Activated CD8-positive, alpha-beta memory T cell treated with anti-CD3 and anti-CD28 coated beads for 36 hours (primary cell): ENCODE data around the gene HMGB1. TPM values are rescaled to one million over a fixed set of nuclear protein-coding genes. Genes with fewer than 3 reads are reported as not detected.
"Not testable (repeated sequence)": the region's sequence is repeated elsewhere in the genome, so short reads cannot be mapped to it uniquely, and the experiment has no call there.

Experiments used
- CTCF ChIA-PET: fragments of 350-600 bp; sonication (Branson Sonifier 250); formaldehyde crosslinking; loops from one replicate; lab custom pipeline; 2021; ENCODE audit warnings: antibody characterized with exemption; lab: Charles Lee
- POLR2A ChIA-PET: fragments of 350-600 bp; sonication (Branson Sonifier 250); formaldehyde crosslinking; loops from one replicate; lab custom pipeline; 2021; ENCODE audit warnings: antibody characterized with exemption; lab: Charles Lee
- total RNA-seq, 2 experiments: library from RNA; stranded (reverse); gene quantifications; one replicate each; pipeline ENCODE4 v1.2.3, GENCODE V29; 2021

Gene HMGB1
- total RNA-seq, 2 experiments from 2014 or later = 743 to 745 TPM

DNA sequence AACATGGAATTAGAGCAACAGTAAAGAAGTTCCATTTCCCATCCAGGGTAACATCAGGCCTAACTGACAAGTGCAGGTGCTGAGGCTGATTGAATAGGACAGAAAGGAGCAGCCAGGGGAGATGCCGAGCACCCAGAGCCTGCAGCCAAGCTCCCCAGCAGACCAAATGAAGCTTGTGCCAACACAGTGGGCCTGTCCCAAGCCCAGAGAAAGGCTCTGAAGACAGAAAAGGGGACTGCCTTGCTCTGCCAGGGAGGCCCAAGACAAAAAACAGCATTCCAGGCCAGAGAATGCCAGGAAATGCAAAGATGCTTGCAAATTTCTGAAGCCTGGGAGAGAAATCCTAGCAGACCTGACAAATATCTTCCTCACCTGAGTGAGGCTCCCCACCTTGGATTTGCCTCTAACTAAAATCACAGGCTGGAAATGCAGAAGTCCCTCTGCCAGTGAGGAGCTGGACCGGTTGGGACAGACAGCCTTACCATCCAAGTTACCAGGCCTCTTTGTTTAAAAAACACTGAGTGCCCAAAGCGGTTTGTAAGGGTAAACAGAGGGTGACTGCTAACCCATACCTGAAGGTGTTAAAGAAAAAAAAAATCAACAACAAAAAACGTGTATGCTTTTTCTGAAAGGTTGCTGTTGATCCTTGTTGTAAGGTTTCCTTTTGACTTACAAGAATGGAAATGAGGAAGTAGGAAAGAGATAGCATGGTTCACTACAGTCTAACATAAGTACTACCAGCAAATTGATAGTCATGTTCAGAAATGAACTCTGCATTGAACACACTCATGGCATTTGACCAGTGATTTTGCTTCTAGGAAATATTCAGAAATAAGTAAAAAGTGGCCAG, 11.8 kb upstream of the HMGB1 start:
- CTCF ChIA-PET = no interaction called here
- POLR2A ChIA-PET = no interaction called here

DNA sequence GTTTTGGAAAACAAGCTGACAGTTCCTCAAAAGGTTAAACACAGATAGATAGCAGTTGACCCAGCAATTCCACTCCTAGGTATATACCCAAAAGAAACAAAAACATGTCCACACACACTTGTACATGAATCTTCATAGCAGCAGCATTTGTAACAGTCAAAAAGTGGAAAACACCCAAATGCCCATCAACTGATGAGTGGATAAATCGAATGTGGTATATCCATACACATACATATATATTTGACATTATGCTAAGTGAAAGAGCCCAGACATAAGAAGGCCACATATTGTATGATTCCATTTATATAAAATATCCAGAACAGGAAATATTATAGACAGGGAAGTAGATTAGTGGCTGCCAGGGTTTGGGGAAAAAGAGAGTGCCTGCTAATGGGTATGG, 7.9 kb upstream of the HMGB1 start:
- CTCF ChIA-PET = no interaction called here
- POLR2A ChIA-PET = no interaction called here

DNA sequence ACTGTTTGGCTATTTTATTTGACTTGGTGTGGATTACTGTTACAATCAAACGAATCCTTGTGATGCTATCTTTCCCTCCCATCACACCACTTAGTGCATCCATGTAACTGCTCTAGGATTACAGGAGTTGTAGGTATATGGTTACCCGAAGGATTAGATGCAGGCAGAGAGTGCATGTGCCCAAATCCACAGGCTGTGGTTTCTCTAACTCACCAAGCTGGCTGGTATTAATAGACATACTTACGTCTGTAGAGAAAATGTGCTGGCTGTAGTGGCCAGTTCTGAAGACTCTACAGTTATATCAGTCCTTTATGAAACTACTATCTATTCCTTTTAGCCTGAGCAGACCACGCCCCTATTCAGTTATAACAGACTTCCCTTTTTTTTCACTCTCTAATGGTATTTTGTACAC, 1.1 kb upstream of the HMGB1 start:
- ChIA-PET POLR2A (interaction anchor here (1.1 to 3.4 kb wide), 2 partner anchors 72 to 150 kb away, joined by 3 to 32 read pairs; partner anchors contain the start of gene USPL1), CTCF (interaction anchor here (0.6 kb wide), 1 partner anchor 26 kb away, joined by 3 read pairs; no protein-coding TSS in a partner anchor)

DNA sequence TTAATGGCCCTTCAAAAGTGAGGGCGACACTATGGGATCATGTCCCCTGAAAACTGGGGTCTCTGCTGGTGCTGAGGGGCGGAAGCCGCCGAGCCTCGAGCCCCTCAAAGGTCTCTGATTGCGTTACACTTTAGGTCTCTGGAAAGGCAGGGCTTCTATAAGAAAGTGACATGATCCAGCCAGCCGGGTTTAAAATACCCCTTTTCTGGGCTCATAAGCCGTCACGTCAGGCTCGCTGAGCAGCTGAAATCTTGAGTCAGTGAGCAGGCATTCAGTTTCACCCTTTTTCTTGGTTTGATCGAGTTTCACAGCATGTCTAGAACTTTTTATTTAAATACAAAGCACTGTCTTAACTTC, 600 bp upstream of the HMGB1 start:
- POLR2A ChIA-PET = interaction anchor here (0.8 to 3.4 kb wide), 2 partner anchors 151 to 903 kb away, joined by 6 to 32 read pairs; partner anchors contain the start of gene USPL1
- CTCF ChIA-PET = interaction anchor here (1.2 kb wide), 1 partner anchor 151 kb away, joined by 5 read pairs; the partner anchor contains the start of gene USPL1

DNA sequence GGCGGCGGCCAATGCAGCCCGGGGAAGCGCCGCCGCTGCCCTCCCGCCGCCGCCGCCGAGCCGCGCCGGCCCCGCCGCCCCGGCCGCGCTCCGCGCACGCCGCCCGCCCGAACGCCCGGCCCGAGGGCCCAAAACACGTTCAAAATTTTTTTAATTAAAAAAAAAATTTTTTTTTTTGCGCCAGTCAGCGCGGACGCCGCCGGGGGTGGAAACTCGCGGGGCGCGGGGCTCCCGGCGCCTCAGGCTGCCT, 468 bp downstream of the HMGB1 start:
- CTCF ChIA-PET = interaction anchor here (1.2 kb wide), 1 partner anchor 152 kb away, joined by 5 read pairs; the partner anchor contains the start of gene USPL1
- POLR2A ChIA-PET = interaction anchor here (0.9 to 3.4 kb wide), 4 partner anchors 70 to 152 kb away, joined by 3 to 32 read pairs (median 4); partner anchors contain the start of gene USPL1

DNA sequence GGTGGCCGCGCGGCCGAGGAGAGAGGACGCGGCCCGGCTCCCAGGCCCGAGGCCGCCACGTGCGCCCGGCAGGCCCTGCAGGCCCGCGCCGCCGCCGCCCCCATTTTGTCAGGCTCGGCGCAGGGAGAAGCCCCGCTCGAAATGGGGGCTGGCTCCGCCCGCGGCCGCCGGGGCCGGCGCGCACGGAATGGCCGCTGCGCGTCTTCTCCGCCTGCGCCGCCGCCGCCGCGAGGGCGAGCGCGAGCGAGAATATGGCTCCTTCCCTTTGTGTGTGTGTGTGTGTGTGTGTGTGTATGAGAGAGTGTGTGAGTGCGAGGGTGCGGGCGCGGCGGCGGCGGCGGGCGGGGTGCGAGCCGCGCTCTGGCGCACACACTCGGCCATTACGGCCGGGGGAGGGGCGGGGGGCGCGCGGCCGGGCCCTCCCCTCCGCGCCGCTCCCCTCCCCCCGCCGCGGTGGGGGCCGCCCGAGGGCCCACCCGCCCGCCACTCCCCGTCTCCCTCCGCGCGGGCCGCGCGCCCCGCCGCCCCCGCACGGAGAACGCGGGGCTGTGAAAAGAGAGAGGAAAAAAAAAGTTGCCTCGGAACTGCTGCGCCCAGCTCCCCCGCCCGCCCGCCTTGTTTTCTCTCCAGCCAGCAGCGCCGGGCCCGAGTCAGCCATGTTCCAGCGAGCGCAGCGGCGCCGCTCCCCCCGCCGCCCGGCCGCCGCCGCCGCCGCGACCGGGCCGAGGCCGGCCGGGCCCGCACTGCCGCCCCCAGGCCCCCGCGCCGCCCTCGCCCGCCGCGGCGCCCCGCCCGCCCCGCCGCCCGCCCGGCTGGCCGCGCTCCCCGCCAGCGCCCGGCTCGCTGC, 1.0 kb downstream of the HMGB1 start:
- POLR2A ChIA-PET = interaction anchor here (0.6 to 3.4 kb wide), 5 partner anchors 9 to 196 kb away, joined by 3 to 32 read pairs (median 4); partner anchors contain the start of gene USPL1
- CTCF ChIA-PET = interaction anchor here (0.8 kb wide), 1 partner anchor 306 kb away, joined by 3 read pairs; no protein-coding TSS in a partner anchor

DNA sequence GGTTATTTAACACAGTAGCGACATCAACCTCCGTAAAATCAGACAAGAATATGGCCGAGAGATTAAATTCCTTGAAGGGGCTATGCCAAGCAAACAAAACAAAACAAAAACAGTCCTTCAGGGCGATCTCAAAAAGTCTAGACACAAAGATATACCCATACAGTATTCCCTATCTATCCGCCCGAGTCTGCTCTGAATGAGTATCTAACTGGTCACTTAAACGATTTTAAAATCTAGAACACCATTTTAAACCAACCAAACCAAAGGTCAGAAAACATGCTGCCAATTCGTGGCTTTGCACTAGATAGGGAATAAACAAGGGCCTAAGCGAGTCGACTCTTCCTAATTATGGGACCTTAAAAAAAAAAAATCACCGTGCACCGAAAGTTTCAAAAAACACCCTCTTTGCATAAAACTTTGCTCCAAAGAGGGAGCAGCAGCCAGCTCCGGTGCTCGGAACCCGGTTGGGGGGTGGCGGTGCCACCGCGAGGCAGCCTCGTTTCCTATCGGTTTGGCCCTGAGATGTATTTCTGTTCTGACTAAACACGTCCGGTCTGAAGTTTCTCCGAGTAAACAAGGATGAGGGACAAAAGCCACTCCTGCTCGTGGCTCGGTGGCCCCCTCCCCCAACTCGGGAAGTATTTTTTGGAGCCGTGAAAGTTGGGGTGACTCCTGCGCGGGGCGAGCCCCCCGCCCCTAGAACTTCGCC, 1.8 kb downstream of the HMGB1 start:
- CTCF ChIA-PET = interaction anchor here (0.8 kb wide), 1 partner anchor 305 kb away, joined by 3 read pairs; no protein-coding TSS in a partner anchor
- POLR2A ChIA-PET = interaction anchor here (0.5 to 3.4 kb wide), 5 partner anchors 8 to 558 kb away, joined by 3 to 32 read pairs (median 4); partner anchors contain the start of gene USPL1

DNA sequence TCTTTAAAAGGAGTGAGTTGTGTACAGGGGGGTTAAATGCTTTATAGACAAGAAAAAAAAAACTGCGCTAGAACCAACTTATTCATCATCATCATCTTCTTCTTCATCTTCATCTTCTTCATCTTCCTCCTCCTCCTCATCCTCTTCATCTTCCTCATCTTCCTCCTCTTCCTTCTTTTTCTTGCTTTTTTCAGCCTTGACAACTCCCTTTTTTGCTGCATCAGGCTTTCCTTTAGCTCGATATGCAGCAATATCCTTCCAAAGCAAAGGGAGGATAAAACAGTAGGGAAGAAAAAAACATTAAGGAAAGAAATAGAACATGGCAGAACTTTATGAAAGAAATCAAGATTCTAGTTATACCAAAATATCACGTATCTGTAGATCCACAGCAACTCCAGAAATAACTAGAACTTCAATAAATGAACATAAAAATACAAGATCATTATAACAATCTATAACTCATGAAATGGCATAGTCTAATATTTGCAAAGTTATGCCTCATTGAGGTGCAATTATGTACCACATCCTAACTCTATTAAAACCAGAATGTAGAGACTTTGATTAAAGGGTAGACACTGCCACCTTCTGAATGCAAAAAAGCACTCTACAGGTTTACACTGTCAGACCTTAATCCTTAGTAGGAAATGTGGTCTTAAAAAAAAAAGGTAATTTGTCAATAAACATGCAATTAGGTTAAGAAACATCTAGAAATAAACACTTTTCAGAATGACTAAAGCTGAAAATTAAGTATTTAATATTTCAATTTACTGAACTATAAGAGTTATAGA, 4.3 kb downstream of the HMGB1 start:
- CTCF ChIA-PET = interaction anchor here (0.6 kb wide), 1 partner anchor 14 kb away, joined by 3 read pairs; no protein-coding TSS in a partner anchor

DNA sequence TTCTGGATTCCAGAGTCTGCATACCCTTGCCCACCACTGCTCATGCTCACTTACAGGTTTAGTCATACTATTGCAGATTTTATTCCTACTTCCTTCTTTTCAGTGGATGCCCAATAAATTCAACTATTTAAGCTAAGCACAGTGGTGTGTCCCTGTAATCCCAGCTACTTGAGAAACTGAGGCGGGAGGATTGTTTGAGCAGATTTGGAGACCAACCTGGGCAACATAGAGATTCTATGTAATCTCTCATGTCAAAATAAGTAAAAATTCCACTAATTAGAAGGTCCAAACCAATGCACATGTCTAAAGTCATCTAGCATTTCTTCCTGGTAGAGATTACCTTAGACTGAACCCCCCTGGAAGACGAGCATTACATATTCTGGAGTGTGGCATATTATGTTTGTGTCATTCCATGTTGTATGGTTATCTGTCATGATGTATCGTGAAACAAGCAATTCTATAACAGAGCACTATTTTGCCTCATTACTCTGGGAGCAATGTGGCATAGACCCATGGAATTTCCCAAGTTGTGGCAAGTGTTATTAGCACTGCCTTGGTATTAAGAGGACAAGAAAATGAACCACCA, 8.3 kb downstream of the HMGB1 start:
- POLR2A ChIA-PET = no interaction called here
- CTCF ChIA-PET = interaction anchor here (0.7 kb wide), 1 partner anchor 13 kb away, joined by 3 read pairs; no protein-coding TSS in a partner anchor

More for the DNA sequence above, 4.3 kb downstream of the HMGB1 start:
- POLR2A ChIA-PET = not testable (repeated sequence)

DNA sequence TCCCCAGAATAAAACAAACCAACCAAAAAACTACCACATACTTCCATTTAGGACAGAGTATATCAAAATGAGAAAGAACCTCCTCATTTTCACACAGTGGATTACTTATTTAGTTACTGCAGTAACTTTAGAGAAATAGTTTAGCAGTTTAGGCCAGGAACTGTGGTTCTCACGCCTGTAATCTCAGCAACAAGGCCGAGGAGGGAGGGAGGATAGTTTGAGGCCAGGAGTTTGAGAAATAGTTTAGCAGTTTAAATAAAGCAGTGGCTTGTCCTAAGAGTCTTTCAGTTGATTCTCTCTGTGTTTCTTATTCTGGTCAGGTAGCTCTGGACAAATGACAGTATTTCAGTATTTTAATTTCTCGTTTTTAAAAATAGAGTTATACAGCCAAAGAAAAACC, 9.4 kb downstream of the HMGB1 start:
- CTCF ChIA-PET = no interaction called here
- POLR2A ChIA-PET = no interaction called here

DNA sequence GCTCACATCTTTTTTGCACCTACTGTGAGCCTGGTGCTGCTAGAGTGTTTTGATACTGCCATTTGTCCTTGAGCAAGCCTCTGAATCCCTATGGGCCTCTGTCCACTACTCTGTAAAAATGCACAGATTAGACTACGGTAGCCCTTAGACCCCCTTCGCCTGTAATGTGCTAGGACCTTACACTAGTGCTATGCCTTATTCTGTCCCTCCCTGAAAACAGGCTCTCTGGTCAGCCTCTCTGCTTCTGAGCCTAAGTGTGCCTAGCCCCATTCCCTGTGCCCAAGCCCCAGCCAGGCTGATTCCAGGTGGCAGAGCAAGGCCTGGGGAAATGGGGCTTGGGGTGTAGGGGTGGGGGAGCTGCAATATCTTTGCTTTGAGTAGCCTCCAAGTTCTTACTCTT, 10.7 kb downstream of the HMGB1 start:
- POLR2A ChIA-PET = interaction anchor here (1.1 kb wide), 2 partner anchors 9 to 309 kb away, joined by 3 to 4 read pairs; no protein-coding TSS in a partner anchor

DNA sequence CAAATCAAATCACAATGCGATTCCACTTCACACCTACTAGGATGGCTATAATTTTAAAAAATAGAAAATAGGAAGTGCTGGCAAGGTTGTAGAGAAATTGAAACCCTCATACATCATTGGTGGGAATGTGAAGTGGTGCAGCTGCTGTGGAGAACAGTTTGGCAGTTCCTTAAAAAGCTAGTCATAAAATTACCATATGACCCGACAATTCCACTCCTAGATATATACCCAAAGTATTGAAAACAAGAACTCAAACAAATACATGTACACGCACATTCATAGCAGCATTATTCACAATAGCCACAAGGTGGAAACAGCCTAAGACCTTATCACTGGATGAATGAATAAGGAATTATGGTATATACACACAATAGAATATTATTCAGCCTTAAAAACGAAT, 12.0 kb downstream of the HMGB1 start:
- POLR2A ChIA-PET = interaction anchor here (0.7 kb wide), 1 partner anchor 218 kb away, joined by 16 read pairs; no protein-coding TSS in a partner anchor
- CTCF ChIA-PET = interaction anchor here (0.7 kb wide), 2 partner anchors 50 to 175 kb away, joined by 4 to 5 read pairs; no protein-coding TSS in a partner anchor

More for the DNA sequence above, 10.7 kb downstream of the HMGB1 start:
- CTCF ChIA-PET = interaction anchor here (0.9 kb wide), 1 partner anchor 322 kb away, joined by 3 read pairs; no protein-coding TSS in a partner anchor

DNA sequence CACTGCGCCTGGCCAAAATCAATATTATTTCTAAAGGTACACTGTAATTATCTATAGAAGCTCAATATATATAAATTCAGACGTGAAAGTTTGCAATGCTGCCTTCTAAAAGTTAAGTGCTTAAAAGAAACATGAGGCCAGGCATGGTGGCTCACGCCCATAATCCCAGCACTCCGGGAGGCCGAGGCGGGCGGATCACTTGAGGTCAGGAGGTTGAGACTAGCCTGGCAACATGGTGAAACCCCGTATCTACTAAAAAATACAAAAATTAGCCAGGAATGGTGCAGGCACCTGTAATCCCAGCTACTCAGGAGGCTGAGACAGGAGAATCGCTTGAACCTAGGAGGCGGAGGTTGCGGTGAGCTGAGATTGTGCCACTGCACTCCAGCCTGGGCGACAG, 14.3 kb downstream of the HMGB1 start:
- CTCF ChIA-PET, POLR2A ChIA-PET: not testable (repeated sequence)

DNA sequence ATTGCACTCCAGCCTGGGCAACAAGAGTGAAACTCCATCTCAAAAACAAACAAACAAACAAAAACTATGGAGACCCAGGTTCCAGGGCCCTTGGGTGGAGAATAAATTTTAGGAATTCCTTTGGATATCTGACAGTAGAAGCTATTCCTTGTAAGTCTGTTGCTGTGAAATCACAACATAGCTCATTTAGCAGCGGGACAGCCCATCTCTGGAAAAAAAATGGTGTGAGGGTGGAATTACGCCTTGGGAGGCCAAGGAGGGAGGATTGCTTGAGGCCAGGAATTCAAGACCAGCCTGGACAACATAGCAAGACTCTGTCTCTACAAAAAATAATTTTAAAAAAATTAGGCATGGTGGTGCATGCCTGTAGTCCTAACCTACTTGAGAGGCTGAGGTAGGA, 15.7 kb downstream of the HMGB1 start:
- POLR2A ChIA-PET = no interaction called here
- CTCF ChIA-PET = no interaction called here

DNA sequence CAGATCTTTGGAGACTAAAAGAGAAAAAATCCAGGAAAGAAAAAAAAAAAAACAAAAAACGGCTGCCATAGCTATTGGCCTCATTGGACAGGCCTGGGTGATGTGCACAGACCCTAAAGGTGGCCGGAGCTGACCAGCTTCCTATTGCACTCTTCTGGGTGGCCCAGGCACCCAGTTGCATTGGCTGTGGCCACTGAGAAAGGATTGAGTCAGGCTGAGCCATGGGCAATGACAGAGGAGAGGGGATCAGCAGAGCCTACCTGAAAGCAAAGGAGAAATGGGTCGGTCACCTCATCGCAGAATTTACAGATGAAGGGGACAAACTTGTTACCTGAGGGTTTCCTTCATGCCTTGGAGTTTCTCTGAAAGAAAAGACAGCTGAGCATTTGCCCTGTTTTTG, 17.3 kb downstream of the HMGB1 start:
- CTCF ChIA-PET = no interaction called here
- POLR2A ChIA-PET = no interaction called here

DNA sequence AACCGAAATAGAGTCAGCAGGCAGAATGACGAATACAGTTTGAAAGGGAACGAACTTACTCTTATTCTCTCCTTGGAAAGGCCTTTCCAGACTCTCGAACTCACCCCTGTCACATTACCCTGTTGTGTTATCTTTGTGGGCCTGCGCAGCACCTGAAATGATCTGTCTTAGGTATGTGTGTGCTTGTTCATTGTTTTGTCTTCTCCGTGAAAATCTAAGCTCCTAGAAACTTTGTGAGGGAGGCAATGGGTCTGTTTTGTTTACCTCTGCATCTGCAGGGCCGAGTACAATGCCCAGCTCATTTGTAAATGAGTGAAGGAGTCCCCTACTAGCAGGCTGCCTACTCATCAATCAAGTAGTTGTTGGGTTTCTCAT, 19.6 kb downstream of the HMGB1 start:
- CTCF ChIA-PET = interaction anchor here (1.6 kb wide), 1 partner anchor 17 kb away, joined by 4 read pairs; no protein-coding TSS in a partner anchor
- POLR2A ChIA-PET = no interaction called here

DNA sequence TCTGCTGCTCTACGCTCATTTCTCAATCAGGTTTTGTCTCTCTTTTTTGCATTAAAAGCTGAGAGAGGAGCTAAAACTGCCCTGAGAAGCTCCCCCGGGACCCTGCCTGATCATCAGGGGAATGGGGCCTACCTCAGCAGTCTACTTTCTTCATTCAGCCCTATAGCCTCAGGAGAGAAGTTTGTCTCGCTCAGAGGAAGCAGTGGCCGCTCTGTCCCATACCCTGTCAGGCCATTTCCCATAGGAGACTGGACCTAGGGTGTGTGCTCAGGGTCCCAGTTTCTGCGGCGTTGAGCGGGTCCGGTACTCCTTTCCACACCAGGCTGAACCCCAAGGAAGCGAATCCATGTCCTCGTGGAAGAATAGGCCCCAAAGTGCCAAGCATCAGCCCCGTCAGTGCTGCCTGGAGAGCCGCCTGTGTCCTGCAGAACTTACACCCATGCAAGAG, 21.8 kb downstream of the HMGB1 start:
- ChIA-PET POLR2A (no interaction called here), CTCF (no interaction called here)
